T-helper 9 cell (primary cell): Measurements from ENCODE around the gene CACNA2D3.
A peak's percentile ranks its signal among the peaks of the same experiment; 100 is the strongest.

Source experiments
- DNase-seq: peaks from one replicate; pipeline ENCODE4 v3.0.0-alpha.2; 2020

CACNA2D3 gene

DNA sequence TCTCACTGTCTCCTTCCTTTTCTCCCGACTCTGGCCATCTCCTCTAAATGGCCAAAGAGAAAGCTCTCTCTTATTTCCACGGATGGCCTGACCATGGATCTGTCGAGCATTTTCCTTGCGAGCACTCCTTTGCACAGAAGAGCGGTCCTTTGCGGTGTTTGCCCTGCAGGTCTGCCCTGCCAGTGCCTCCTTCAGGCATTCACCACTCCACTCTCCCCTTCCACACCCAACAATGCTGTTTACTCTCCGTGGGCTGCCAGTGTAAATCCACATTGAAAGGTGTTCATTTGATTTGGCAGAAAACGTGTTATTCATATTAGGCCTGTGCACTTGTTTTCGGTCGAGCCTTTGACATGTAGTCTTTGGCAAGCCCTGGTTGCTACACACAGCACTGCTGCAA, 49.6 kb downstream of the CACNA2D3 start:
- no peak for DNase-seq

DNA sequence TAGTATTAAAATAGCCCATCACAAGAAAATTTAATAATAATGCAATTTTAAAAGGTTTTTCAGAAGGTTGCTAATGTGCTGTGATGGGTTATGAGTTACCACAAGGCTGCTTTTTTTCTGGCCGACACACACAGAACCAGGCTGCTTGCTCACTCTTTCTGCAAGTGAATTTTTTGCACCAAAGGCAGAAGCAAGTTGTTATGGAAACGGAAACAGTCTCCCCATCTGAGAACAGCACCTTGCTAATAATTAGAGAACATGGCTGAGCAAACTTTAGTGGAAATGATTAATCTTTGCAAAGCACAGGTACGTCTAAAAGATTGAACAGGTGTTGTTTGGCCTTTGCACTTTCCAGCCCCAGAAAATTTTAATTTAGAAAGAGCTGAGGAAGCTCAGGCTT, 51.0 kb downstream of the CACNA2D3 start:
- DNase-seq, result no peak

DNA sequence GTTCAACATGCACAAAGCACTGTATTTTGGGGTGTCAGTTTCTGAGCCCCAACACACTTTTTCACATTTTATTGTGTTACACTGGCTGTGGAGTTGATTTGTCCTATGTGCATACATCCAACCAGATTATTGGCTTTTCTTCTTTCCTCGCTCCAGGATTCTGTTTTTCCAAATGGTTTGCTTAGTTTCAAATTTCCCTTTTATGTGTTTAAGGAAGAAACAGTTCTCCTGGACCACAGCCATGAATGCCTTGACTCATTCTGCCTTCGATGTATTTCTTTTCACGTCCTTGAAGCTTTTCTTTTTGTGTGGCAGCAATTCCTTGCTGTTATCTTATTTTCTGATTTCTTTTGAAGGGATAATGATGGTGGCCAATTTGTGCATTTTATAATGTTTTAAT, 53.8 kb downstream of the CACNA2D3 start:
- no peak for DNase-seq

DNA sequence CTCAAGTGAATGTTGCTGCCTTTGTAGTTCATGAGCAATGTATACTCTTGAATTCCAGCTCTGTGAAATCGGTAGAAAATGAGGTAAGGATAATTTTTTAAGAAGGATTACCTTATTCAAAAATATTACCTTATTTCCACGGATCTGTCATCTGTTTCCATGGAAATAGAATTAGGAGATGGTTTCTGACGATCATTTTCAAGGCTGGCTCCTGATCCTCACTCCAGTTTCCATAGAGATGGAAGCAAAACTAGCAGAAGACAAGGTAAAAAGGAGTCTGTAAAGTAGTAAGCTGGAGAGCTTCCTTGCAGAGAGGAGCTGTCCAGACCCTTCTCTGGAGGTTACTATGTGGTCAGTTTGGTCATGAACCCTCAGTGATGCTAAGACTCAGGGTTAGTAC, 55.5 kb downstream of the CACNA2D3 start:
- no peak for DNase-seq

DNA sequence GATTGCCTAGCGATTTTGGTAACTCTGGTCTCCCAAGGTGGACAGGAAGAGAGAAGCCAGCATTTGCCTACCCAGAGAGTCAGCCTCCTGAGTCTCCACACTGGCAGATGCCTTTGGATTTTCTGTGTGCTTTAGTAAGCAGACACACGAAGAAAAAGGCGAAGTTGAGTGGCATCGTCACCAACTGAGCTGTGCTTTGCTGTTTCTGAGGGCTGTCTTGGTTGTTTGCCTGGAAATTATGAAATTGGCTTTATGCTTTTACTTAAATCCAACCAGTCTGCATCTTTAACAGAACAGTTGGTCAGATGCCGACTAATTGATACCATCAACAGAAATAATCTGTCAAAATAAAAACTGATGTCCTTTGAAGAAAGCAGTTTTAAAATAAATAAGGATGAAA, 56.0 kb downstream of the CACNA2D3 start:
- DNase-seq, result no peak

DNA sequence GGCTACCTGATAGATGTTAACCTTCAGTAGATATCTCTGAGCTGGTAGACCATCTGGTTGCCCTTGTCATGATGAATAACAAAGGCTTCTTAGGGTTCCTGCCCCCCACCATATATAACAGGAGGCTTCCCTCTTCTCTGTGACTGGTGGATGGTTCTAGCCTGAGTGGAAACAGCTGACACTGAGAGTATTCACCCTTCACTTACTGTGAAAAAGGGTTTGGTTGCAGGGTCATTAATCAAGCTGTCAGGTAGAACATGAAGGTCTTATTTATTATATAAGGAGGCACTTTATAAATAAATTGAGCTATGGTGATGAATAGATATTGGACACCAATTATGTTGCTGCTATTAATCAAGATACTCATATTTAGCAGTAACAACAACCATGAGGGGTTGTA, 58.6 kb downstream of the CACNA2D3 start:
- no peak for DNase-seq

DNA sequence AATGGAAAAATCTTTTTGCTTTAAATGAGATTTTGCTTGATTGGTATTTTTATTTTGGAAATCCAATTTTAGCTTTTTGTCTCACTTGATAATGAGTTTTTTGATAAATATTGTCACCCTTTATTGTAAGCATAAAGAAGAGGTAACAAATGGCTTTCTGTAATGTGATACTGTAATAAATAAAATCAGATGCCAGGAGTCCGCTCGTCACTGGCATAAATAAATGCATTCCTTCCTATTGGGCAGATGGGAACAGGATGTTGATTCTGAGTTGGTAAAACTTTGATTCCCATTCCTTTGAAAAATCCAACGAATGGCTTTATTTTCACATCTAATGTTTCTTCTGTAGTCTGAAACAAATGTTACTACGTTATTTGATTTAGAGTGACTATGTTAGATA, 59.9 kb downstream of the CACNA2D3 start:
- no peak for DNase-seq

DNA sequence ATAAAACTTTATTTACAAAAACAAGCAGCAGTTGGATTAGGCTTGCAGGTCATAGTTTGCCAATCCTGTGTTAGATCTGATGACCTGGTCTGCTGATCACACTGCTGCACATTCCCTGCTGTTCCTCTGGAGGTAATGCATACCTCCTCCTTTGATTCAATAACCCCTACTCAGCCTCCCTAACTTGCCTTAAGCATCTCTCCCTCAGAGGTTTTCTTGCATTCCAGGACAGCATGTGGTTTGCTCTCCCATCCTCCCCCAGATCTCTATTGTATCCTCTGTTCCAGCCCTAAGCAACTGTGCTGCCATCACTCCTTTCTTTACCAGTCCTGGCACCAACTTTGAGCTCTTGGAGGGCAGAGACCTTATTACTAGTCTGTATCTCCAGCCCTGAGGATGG, 63.4 kb downstream of the CACNA2D3 start:
- no peak for DNase-seq

DNA sequence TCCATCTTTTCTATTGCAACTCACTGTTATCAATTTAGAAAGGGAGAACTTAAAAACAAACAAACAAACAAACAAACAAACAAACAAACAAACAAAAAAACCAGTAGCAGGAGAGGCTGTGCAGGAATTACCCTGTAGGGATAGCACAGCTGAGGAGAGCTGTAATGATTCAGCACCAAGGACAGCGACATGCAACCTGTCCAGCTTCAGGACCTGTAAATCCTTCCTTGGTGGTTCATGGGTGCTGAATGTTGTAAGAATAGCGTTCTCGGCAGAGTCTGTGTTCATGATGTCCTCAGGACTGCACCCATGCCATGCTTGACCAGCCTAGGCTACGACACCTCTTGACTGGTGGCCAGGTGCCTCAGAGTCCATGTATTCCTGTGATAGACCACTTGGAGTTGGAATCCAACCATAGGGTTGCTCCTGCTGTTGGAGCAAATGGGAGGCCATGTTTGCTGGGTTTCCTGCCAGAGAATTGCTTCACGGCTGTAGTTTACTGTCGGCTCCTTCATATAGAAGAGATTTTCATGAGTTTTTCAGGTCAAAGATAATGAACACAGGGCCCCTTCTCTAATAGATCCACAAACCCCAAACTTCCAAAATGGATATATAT, 65.9 kb downstream of the CACNA2D3 start:
- peak; percentile 4 for DNase-seq

DNA sequence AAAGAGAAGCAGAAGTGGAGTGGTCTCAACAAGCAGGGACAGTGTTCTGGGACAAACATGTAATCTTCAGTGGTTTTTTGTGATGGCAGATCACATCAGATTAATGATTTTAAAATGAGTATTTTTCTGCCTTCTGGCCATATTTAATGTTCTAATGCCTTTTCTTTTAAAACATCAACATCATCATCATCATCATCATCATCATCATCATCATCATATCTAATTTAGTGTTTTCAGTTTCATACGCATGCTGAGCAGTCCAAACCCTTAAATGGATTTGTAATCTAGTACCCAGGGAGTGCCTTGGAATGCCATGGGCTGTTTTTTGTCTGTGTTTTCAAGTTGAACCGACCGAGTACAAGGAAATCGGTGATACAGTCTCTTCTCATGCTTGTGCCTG, 68.9 kb downstream of the CACNA2D3 start:
- no peak for DNase-seq

DNA sequence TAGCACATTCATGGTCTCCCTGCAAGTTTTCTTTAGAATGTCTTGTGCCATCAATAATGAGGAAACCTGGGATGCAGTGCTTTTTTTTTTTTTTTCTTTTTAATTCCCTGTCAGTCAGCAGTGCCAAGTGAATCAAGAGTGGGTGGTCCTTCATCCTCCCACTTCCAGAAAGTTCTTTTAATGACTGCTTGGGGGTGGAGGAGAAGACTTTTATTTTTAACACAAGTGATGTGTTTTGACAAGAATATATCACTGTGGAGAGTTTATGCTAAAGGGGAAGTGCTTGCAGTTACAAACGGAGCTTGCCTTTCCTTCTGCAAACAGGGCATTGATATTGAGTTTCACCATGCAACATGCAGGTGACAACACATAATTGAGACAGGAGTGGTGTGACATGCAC, 69.7 kb downstream of the CACNA2D3 start:
- no peak for DNase-seq

DNA sequence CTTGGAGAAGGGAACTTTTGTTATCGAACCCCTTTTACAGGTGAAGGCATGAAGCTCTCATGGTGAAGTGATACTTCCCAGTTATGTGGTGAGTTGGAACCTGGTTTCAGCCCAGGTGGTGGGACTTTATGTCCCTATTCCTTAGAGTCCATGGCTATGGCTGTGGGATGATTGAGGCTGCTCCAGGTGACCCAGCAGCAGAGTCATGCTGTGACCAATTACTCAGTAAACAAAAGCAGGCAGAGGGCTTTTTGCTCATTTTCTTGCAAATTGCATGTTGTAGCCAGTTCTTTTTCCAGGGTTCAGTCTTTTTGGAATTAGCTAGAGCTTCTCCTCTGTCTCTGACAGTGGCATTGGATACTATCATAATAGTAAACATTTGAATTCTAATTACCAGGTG, 70.7 kb downstream of the CACNA2D3 start:
- no peak for DNase-seq

DNA sequence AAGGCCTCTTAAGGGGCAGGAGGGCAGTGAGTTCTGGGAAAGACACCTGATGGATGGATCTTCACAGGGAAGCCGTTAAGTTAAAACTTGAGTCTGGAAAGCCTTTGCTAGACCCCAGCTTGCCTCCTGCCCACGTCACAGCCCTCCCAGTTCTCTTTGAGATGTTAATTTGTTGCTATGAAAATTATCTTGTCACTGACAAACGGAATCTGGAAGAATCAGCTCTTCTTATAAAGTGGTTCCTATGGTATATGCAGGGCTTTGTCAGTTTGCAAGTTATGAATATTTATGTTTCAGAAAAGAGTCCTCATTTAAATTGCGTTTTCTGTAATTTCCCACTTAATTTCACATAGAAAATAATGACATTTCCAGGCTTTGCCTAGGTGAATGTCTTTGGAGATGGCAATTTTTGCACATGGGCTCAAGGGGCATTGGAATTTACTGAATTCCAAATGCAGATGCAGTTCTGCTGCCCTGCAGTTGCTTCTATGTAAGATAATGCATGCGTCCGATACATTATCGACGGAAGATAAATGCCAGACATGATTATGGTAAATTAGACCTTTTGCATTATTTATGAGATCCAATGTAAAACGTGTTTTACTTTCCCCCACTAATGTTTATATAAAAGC, 74.1 kb downstream of the CACNA2D3 start:
- no peak for DNase-seq

DNA sequence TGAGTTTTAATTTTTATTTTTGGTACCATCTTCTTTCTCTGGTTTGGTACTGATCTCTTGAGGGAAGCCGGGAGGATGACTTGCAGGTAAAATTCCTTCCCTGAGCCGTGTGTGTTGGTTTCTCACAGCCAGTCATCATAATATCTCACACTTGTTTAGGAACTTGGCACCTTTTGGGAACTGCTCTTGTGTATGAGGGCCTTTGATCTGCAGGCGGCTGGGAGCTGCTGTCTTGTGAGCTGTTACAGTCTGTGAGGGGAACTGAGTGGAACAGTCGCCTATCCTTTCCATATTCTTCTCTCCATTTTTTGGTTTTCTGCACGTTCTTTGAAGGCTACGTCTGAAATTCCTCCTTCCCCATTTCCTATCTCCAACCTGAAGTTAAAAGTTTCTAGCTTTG, 75.2 kb downstream of the CACNA2D3 start:
- DNase-seq, result no peak

DNA sequence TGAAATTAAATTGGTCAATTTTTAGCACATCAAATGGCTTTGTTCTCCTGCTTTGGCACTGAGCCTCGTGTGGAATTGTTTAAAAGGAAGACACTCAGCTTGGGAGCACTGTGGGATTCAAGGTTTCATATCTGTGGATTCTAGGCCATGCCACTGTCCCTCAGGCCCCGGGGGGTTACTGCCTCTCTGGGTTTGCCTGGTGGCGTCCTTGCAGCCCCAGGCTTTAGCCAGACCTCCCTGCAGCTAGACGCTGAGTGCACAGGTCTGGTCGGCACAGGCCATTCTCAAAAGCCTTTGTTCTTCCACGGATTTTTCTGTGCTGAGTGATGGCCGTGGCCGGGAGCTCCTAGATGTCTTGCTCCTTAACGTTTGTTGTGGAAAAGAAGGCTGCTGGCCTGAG, 76.2 kb downstream of the CACNA2D3 start:
- DNase-seq, result no peak

DNA sequence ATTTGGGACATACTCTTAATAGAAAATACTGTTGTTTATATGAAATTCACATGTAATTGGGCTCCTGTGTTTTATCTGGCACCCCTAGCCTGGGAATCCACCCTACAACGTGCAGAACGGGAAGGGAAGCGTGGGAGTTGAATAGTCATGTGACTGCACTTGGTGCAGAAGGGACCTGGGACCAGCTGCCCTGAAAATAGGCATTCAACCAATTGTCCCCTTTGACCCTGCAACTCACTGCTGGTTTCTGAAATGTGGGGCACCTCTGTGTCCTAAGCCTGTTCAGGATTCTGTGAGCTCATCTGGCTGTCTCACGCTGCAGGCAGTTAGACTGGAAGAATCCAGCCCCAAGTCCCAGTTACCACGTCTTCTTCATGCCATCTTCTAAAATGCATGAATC, 79.7 kb downstream of the CACNA2D3 start:
- DNase-seq, result no peak

DNA sequence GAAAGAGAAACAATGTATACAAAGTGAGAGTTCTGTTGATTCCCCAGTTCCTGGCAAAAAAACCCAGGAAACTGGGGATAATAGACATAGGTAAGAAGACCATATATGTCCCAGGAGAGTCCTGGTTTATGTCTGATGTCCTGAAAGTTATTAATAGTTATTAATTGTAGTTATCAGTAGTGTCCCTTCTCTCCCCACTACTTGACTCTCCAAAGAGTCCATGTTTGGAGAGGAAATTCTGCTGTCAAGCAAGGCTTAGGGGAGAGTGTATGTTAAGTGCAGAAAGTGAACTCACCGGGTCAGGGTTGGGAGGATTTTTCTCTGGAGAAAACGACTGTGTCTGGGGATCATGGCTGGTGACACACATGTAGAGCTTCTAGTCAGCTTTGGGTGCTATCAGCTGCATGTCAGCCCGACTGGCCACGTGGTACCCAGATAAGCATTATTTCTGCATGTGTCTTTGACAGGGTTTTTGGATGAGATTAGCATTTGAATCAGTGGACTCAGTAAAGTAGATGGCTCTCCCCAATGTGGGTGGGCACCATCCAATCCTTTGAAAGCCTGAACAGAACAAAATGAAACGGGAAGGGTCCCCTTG, 80.4 kb downstream of the CACNA2D3 start:
- no peak for DNase-seq

DNA sequence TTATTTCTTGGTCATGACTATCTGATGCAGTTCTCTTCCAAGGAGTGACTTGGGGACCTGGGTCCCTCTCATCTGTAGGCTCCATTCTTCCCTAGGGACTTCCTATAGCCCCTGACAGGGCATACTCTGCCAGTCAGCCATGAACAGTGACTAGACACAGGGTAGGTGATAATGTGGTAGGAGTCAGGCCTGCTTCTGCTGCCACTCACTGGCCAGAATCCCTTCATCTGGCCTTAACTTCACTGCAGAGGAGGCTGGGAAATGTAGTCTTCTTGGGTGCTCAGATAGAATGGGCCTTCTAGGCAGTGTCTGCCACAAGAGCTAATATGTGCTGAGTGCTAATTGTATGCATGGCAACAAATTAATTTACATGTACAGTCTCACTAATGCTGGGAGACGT, 84.5 kb downstream of the CACNA2D3 start:
- DNase-seq, result no peak

DNA sequence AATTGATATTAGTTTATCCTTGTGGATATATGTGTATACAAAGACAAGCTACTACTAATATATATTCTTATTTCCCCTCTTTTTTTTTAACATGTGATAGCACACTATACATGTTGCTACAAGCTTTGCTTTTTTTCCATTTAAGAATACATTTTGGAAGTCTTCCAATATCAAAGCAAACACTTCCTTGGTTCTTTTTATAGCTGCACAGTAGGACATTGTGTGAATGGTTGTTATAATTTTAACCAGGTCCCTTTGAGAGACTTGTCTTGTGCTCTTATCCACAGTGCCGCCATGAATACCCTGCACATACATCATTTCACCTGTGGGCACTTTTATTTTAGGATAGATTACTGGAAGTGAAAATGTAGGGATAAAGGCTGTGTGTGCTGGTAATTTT, 88.7 kb downstream of the CACNA2D3 start:
- DNase-seq, result no peak

DNA sequence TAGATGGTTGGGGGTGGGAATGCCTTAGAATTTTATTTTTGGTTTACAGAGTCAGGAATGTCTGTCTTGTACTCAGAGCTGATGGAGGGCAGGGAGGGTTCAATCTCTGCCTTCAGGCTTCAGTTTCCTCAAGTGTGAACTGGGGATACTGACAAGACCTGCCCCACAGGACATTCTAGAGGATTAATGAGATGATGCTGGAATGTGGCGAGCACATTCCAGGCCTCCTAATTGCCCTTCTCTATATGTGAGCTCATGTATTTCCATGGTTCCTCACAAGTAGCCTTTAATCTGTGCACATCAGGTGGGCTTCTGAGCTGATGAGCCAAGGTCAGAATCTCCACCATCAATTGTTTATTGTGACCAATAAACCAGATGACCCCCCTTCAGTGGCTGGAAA, 90.4 kb downstream of the CACNA2D3 start:
- no peak for DNase-seq

DNA sequence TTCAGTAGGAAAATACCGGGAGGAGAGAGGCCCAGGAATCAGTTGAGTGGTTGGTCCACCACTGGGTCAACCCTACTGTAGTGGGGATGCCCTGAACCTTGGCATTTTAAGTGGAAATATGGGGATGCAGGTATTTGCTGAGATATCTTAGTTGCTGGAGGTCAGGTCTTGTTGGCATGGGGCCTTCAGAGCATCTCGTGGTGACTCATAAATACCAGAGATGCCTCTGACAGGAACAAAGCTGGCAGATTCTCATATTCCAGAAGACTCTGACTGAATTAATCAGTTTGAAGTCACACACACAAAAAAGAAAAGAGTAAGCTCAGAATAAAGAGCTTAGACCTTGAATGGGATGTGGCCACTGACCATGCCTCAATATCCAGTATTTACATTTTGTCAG, 91.6 kb downstream of the CACNA2D3 start:
- no peak for DNase-seq

DNA sequence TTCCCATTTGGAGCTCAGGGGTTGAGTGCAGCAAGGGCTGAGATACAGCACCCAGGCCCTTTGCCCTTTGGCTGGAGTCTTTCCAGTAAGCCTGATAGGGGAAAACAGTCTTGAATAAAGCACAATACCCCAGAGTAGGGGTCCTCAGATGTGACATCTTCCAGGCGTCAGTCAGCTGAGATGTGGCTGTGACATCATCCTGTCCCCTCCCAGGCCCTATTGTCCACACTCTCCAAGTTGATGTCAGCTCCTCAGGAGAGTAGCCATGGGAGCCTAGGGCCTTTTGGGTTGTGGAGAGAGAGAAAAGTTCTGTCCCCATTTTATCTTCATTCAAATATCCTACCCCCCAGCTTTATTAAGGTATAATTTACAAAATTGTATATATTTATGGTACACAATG, 92.5 kb downstream of the CACNA2D3 start:
- no peak for DNase-seq

DNA sequence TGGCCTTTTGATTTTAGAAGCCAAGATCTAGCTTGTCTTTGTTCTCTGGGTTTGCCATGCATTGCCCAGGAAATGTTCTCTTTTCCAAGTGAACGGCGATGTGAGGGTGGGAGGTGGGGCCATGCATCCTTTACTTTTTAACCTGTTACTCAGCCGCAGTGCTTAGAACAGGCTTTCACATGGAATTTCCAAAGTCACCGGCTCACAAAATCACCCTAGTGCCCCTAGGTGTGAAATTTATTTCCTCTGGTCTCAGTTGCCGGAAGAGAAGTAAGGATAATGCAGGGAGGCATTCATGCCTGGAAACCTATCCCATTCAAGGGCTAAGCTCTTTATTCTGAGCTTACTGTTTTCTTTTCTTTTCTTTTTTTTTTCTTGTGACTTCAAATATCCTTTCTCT, 93.2 kb downstream of the CACNA2D3 start:
- DNase-seq, result no peak

DNA sequence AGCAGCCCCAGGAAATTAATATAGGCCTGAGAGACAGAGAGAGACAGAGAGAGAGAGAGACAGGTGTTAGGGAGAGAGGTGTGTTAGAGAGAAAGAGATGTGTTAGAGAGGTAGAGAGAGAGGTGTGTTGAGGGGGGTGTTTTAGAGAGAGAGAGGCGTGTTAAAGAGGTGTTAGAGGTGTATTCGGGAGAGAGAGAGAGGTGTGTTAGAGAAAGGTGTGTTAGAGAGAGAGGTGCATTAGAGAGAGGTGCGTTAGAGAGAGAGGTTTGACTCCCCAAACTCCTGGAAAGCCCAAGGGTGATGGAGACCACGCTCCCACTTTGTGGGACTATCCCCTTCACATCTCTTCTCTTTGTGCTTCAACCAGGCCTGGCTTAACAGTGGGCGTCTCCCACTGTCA, 95.5 kb downstream of the CACNA2D3 start:
- DNase-seq, result no peak

DNA sequence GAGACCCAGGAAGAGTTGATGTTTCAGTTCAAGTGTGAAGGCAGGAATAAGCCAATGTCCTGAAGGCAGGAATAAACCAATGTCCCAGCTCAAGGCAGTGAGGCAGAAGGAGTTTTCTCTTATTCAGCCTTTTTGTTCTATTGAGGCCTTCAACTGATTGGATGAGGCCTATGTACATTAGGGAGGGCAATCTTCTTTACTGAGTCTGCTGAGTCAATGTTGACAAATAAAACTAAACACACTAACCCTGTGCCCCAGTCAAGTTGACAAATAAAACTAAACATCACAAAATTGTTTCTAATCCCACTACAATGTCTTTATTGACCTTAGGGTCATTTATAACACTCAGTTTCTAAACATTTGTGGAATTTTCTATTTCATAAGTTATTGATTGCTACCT, 100.0 kb downstream of the CACNA2D3 start:
- no peak for DNase-seq
